Kidney (tissue), 22 donors: ENCODE results near the gene OR4E1. TPM values are rescaled to one million over a fixed set of nuclear protein-coding genes. Genes with fewer than 3 reads are reported as not detected.

Experiments
- DNase-seq, 5 donors: peaks; one replicate each; pipeline ENCODE4 v3.0.0-alpha.2; 2013 to 2020
- FAIRE-seq: peaks from 2 replicates; lab custom pipeline; 2012; peaks lifted over from hg19 to GRCh38; lab: Jason Lieb, UNC
- H3K27ac ChIP-seq, 2 donors: one replicate each; pipeline ENCODE4 v1.7.0; 2013; ENCODE audit warnings: low read depth in 2 of 2, low read length in 2 of 2, inconsistent platforms in 1 of 2
- H3K27me3 ChIP-seq: one replicate; pipeline ENCODE4 v1.7.1; 2013; ENCODE audit warnings: low read length, inconsistent platforms; ENCODE audit not compliant: control insufficient read depth, insufficient read depth
- H3K36me3 ChIP-seq, 3 donors: one replicate each; pipeline versions ENCODE4 v1.7.0 to v1.7.1; 2013; ENCODE audit warnings: low read length in 3 of 3, control low read depth in 1 of 3, inconsistent platforms in 1 of 3; ENCODE audit not compliant: insufficient read depth in 3 of 3, control insufficient read depth in 2 of 3
- H3K4me1 ChIP-seq, 3 donors: one replicate each; pipeline versions ENCODE4 v1.7.0 to v1.7.1; 2013; ENCODE audit warnings: low read length in 3 of 3, inconsistent platforms in 1 of 3, low read depth in 1 of 3; ENCODE audit not compliant: control insufficient read depth in 2 of 3, insufficient read depth in 2 of 3
- H3K4me3 ChIP-seq, 3 donors: one replicate each; pipeline versions ENCODE4 v1.7.0 to v1.8.1; 2013; ENCODE audit warnings: low read length in 3 of 3, control low read depth in 1 of 3, inconsistent platforms in 1 of 3
- H3K9ac ChIP-seq, 3 donors: one replicate each; pipeline versions ENCODE4 v1.7.0 to v1.7.1; 2013; ENCODE audit warnings: low read length in 3 of 3, control low read depth in 1 of 3, inconsistent platforms in 1 of 3
- H3K9me3 ChIP-seq, 3 donors: one replicate each; pipeline versions ENCODE4 v1.7.0 to v1.7.1; 2013; ENCODE audit warnings: low read length in 3 of 3, control low read depth in 1 of 3, inconsistent platforms in 1 of 3; ENCODE audit not compliant: control insufficient read depth in 2 of 3, insufficient read depth in 1 of 3
- CTCF ChIP-seq: IDR thresholded peaks from 3 replicates; pipeline ENCODE4 v1.5.1; 2012; ENCODE audit warnings: mild to moderate bottlenecking, moderate library complexity, borderline replicate concordance; ENCODE audit not compliant: insufficient read depth; ENCODE audit errors: extremely low read depth
- intact Hi-C: fragments of 100-400 bp; cut with DNase I; formaldehyde crosslinking; loops from one replicate; pipeline ENCODE4 v1.11.1; 2022
- long read RNA-seq, 10 donors: library from polyadenylated mRNA in 1 of 10; unstranded in 1 of 10; transcript quantifications; one replicate each; pipeline ENCODE4 v2.0.0 and lab custom pipeline, GENCODE V29; 2021 to 2026
- polyA plus RNA-seq: library from polyadenylated mRNA; stranded (reverse); fragments of 350-450 nt; fragmentation: Illumina TruSeq; extraction: RNeasy Lipid Tissue Mini Kit (QIAGEN cat#74804); gene quantifications from one replicate; pipeline ENCODE4 v1.2.3, GENCODE V29; 2014; ENCODE audit warnings: low read depth, low replicate concordance; ENCODE audit not compliant: insufficient read depth
- total RNA-seq: library from RNA; stranded (reverse); fragmentation: NEBNext Ultra II Directional; extraction: Animal tissue kit (Norgen Biotek cat#: 25700); gene quantifications from one replicate; pipeline ENCODE4 v1.2.1, GENCODE V29; 2021
- donor health status: control.
- donor health status: control.
- donor health status: control.
- donor health status: control.
- donor health status: control.
- donor health status: DM: yes; HTN: yes; CAD: no.
- donor health status: Normal renal cell carcinoma (clear cell type).

Gene OR4E1
- not detected for total RNA-seq
- polyA plus RNA-seq: not detected
- long read RNA-seq, donor 1: 0 reads
- long read RNA-seq, donor 2: 0 reads
- long read RNA-seq, donor 3: 0 reads
- long read RNA-seq, donor 4: 0 reads
- long read RNA-seq, donor 5: 0 reads
- long read RNA-seq, donor 6: 0 reads
- long read RNA-seq, donor 7: 0 reads
- long read RNA-seq, donor 8: 0 reads
- long read RNA-seq, donor 9: 0 reads
- long read RNA-seq, donor 10: 0 reads

GRCh38 chr14:21673718-21674117 is at the start of gene OR4E1:
TSS of gene OR4E1 (minus strand) at chr14:21673818. CDS start at chr14:21670935, 2,883 bp downstream.
- no peak within 1 kb of the TSS for H3K27ac ChIP-seq
- FAIRE-seq: no peak
- H3K4me1 ChIP-seq: no peaks in the 10 kb centered on the region
- DNase-seq: no peak
- H3K9me3 ChIP-seq: peaks cover 0 to 10% (median 4%) of the 10 kb centered on the region in 3 donors
- no peak within 1 kb of the TSS for H3K9ac ChIP-seq
- H3K36me3 ChIP-seq: no peaks in the 10 kb centered on the region
- no peak for TF ChIP-seq CTCF
- H3K27me3 ChIP-seq: no peaks in the 10 kb centered on the region
- no peak within 1 kb of the TSS for H3K4me3 ChIP-seq
- intact Hi-C loops: no loop called here

GRCh38 chr14:21721504-21721903 is 47.9 kb upstream of the OR4E1 start:
- Histone ChIP-seq H3K27me3 (no peaks in the 10 kb centered on the region), H3K9ac (no peak overlapping the region), H3K27ac (no peak overlapping the region), H3K9me3 (no peaks in the 10 kb centered on the region), H3K4me3 (no peak overlapping the region), H3K36me3 (no peaks in the 10 kb centered on the region), H3K4me1 (no peaks in the 10 kb centered on the region)
- FAIRE-seq: no peak
- intact Hi-C loops: no loop called here
- no peak for TF ChIP-seq CTCF
- DNase-seq: no peak

- no peak for FAIRE-seq
- DNase-seq: no peak
- intact Hi-C loops: no loop called here
Measured at GRCh38 chr14:21719841-21720240, 46.2 kb upstream of the OR4E1 start.

More at GRCh38 chr14:21719841-21720240, 46.2 kb upstream of the OR4E1 start:
- Histone ChIP-seq H3K4me1 (no peaks in the 10 kb centered on the region), H3K36me3 (no peaks in the 10 kb centered on the region), H3K9ac (no peak overlapping the region), H3K27me3 (no peaks in the 10 kb centered on the region), H3K4me3 (no peak overlapping the region), H3K9me3 (no peaks in the 10 kb centered on the region), H3K27ac (no peak overlapping the region)
- TF ChIP-seq CTCF: no peak
